K562 (cell line): ENCODE results near the gene ITPR2.

ENCODE experiments used
- FOS ChIP-seq: IDR thresholded peaks from 3 replicates; pipeline ENCODE4 v1.6.1; 2011; ENCODE audit not compliant: insufficient read length; ENCODE audit errors: extremely low read depth
- GABPA ChIP-seq: fragments of 200-800 bp; sonication (Bioruptor generic); conservative IDR thresholded peaks from 2 replicates; pipeline ENCODE4 v1.6.1; 2016; ENCODE audit warnings: low read depth, missing genetic modification characterization, missing compliant biosample characterization
- GMEB1 ChIP-seq: fragments of 250-450 bp; sonication (Bioruptor Pico); IDR thresholded peaks from 2 replicates; pipeline ENCODE4 v1.4.0; 2020; ENCODE audit warnings: mild to moderate bottlenecking
- SMARCC2 ChIP-seq: fragments of 450-650 bp; IDR thresholded peaks from 2 replicates; pipeline ENCODE4 v1.6.1; 2017; ENCODE audit warnings: antibody characterized with exemption, moderate library complexity, mild to moderate bottlenecking, low read depth
- TCFL5 ChIP-seq: fragments of 250-450 bp; sonication (Bioruptor Pico); conservative IDR thresholded peaks from 2 replicates; pipeline ENCODE4 v1.6.1; 2021; ENCODE audit warnings: mild to moderate bottlenecking, moderate library complexity, matching md5 sums
- ZNF165 ChIP-seq: fragments of 250-450 bp; sonication (Bioruptor Pico); IDR thresholded peaks from 2 replicates; pipeline ENCODE4 v1.4.0; 2020; ENCODE audit warnings: borderline replicate concordance
- ZNF354B ChIP-seq: fragments of 250-450 bp; sonication (Bioruptor Pico); IDR thresholded peaks from 2 replicates; pipeline ENCODE4 v1.4.0; 2020

- TF ChIP-seq FOS (no peak), GABPA (tag) (no peak), TCFL5 (CRISPR knock-in tag) (no peak), ZNF165 (CRISPR knock-in tag) (no peak), GMEB1 (CRISPR knock-in tag) (no peak), SMARCC2 (no peak), ZNF354B (CRISPR knock-in tag) (no peak)
These were observed 492.3 kb downstream of the ITPR2 start for GRCh38 chr12:26340649-26341048.
